Measurements from ENCODE around the gene DIAPH1.

- TF ChIP-seq POLR2A (IDR thresholded peaks at IDR 0.05) (no peak), CTCF (IDR thresholded peaks at IDR 0.05) (no peak), EP300 (IDR thresholded peaks at IDR 0.05; ENCODE audit: low read depth) (no peak), POLR2AphosphoS5 (IDR thresholded peaks at IDR 0.05) (no peak)
These were observed 100.8 kb downstream of the DIAPH1 start for GRCh38 chr5:141517880-141518617.

Measured in transverse colon (tissue), 4 donors.